Large intestine (tissue), 3 donors: ENCODE results near the gene BPIFB3. TPM values are rescaled to one million over a fixed set of nuclear protein-coding genes. Genes with fewer than 3 reads are reported as not detected.

ENCODE experiments used
- DNase-seq, 2 donors: peaks; one replicate each; pipeline versions ENCODE4 v3.0.0 to v3.0.0-alpha.2; 2013
- H3K27ac ChIP-seq: one replicate; pipeline ENCODE4 v1.5.1; 2013; ENCODE audit warnings: low read length
- H3K27me3 ChIP-seq: 2 replicates; pipeline ENCODE4 v1.6.1; 2013; ENCODE audit warnings: low read length; ENCODE audit not compliant: control insufficient read depth, insufficient read depth
- H3K36me3 ChIP-seq: 2 replicates; pipeline ENCODE4 v1.6.1; 2013; ENCODE audit warnings: low read length; ENCODE audit not compliant: control insufficient read depth, insufficient read depth
- H3K4me1 ChIP-seq: one replicate; pipeline ENCODE4 v1.6.1; 2013; ENCODE audit warnings: low read length; ENCODE audit not compliant: control insufficient read depth, insufficient read depth
- H3K4me3 ChIP-seq: one replicate; pipeline ENCODE4 v1.5.1; 2013; ENCODE audit warnings: low read length
- H3K9me3 ChIP-seq: one replicate; pipeline ENCODE4 v1.6.1; 2013; ENCODE audit warnings: mild to moderate bottlenecking, low read depth, low read length, moderate library complexity; ENCODE audit not compliant: control insufficient read depth
- WGBS: methylation state at CpG from one replicate; pipeline ENCODE4 v1.1.5; 2013; ENCODE audit warnings: low lambda C conversion rate; ENCODE audit not compliant: insufficient coverage; 5-methylcytosine and 5-hydroxymethylcytosine counted together
- polyA plus RNA-seq: library from polyadenylated mRNA; unstranded; fragments of 120-200 nt; gene quantifications from one replicate; pipeline ENCODE4 v1.2.1, GENCODE V29; 2013

The BPIFB3 gene
- polyA plus RNA-seq, 1 donor, result not detected

DNA sequence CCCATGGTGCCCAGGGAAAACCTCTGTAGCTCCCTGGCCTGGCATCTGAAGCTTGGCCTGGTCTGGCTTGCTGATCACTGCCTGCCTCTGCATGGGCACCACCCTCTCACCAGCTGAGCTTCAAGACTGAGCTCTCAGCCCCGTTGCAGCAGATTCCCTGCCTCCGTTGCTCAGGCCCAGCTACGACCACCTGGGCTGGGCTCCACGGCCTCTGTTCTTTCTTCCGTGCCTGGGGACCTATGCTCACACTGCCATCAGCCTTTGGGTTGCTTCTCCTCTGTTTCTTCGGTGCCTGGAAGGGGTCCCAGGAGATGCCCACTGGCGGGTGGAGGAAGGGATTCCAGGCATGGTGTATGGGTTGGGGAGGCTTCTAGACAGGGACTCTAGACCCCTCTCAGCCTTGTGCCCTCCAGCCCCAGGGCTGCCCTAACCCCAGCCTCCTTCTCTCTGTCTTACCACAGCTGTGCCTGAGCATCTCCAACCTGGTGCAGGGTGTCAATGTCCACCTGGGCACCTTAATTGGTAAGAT lies 37.1 kb upstream of the BPIFB3 start:
- Histone ChIP-seq H3K27me3 (peaks cover 6% of the 10 kb centered on the region), H3K4me3 (no peak overlapping the region), H3K4me1 (no peaks in the 10 kb centered on the region), H3K27ac (no peak overlapping the region), H3K9me3 (no peaks in the 10 kb centered on the region), H3K36me3 (no peaks in the 10 kb centered on the region)
- DNase-seq, result no peak
- no CpG with 5 or more reads among the region's 7 CpGs for WGBS

DNA sequence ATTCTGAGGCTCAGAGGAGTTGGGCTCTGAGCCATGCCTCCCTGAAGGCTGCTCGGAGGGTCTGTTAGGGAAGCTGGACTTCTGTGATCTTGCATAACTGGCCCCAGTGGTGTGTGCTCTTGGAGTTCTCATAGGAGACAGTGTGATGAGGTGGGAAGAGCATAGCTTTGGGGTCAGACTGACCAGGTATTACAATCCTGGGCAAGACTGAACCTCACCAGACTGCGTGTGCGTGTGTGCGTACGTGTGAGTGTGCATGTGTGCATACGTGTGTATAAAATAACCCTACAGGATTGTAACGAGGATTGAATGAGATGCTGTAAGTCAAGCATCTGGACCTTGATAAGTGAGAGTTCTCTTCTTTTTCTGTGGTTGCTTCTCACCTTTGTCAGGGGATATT lies 36.2 kb upstream of the BPIFB3 start:
- Histone ChIP-seq H3K27me3 (peaks cover 6% of the 10 kb centered on the region), H3K36me3 (no peaks in the 10 kb centered on the region), H3K9me3 (no peaks in the 10 kb centered on the region), H3K4me3 (no peak overlapping the region), H3K27ac (no peak overlapping the region), H3K4me1 (no peaks in the 10 kb centered on the region)
- WGBS, result no CpG with 5 or more reads among the region's 7 CpGs
- no peak for DNase-seq

DNA sequence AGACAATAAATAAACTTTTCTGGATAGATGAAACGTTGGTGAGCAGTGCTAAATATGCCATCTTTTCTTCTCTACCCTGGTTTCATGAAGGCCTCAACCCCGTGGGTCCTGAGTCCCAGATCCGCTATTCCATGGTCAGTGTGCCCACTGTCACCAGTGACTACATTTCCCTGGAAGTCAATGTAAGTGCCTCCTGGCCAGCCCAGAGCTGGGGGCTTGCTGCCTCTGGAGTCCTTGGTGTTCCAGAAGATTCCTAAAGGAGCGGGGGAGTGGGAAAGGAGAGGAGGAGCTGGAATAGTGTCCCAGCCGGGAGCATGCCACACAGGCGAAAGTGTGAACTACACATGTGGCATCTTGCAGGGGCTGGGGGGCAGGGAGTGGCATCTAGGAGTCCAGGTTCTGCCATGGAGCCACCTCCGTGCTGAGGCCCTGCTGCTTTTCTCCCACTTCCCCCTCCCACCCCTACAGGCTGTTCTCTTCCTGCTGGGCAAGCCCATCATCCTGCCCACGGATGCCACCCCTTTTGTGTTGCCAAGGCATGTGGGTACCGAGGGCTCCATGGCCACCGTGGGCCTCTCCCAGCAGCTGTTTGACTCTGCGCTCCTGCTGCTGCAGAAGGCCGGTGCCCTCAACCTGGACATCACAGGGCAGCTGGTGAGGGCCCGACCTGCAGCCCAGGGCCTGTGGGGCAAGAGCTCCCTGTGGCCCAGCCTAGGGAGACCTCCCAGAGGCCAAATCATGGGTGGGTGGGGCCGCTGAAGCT lies 35.4 kb upstream of the BPIFB3 start:
- H3K36me3 ChIP-seq, result no peaks in the 10 kb centered on the region
- H3K9me3 ChIP-seq, result no peaks in the 10 kb centered on the region
- no peak overlapping the region for H3K4me3 ChIP-seq
- no CpG with 5 or more reads among the region's 14 CpGs for WGBS
- peaks cover 6% of the 10 kb centered on the region for H3K27me3 ChIP-seq
- DNase-seq, result no peak
- no peaks in the 10 kb centered on the region for H3K4me1 ChIP-seq
- no peak overlapping the region for H3K27ac ChIP-seq

DNA sequence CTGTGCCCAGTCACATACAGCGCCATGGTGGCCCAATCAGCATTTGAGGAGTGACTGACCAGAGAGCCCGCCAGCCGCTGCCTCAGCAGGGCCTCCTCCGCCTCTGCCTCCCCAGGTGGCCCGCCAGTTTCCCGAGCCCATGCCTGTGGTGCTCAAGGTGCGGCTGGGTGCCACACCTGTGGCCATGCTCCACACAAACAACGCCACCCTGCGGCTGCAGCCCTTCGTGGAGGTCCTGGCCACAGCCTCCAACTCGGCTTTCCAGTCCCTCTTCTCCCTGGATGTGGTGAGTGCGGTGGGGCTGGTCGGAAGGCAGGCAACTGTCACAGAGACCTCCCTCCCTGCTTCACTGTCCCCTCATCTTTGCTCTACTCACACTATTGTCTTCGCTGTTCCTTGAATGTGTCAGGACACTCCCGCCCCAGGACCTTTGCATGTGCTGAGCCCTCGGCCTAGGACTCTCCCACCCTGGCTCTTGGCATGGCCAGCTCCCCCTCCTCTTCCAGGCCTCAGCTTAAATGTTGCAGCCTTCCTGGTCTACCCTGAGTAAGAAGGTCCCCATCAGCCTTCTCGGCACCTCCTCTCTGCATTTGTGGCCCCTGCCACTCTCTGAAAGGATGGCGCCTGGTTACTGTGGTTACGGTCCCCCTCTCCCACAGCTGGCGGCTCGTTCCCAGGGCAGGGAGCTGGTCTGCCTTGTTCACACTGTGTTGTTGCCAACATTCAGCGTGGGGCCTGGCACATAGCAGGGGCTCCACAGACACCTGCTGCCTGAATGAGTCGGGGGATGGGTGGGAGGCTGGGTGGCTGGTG lies 34.0 kb upstream of the BPIFB3 start:
- WGBS, result no CpG with 5 or more reads among the region's 23 CpGs
- no peak for DNase-seq

GRCh38 chr20:33020278-33021161 lies 33.2 kb upstream of the BPIFB3 start:
- H3K27me3 ChIP-seq, result no peaks in the 10 kb centered on the region
- no peak overlapping the region for H3K27ac ChIP-seq
- H3K4me3 ChIP-seq, result no peak overlapping the region
- WGBS, result no CpG with 5 or more reads among the region's 18 CpGs
- H3K9me3 ChIP-seq, result no peaks in the 10 kb centered on the region
- DNase-seq, result no peak
- peaks cover 3% of the 10 kb centered on the region for H3K4me1 ChIP-seq
- no peaks in the 10 kb centered on the region for H3K36me3 ChIP-seq

More for the DNA sequence above, 34.0 kb upstream of the BPIFB3 start:
- Histone ChIP-seq H3K9me3 (no peaks in the 10 kb centered on the region), H3K4me3 (no peak overlapping the region), H3K27ac (no peak overlapping the region), H3K27me3 (peaks cover 5% of the 10 kb centered on the region), H3K36me3 (no peaks in the 10 kb centered on the region), H3K4me1 (peaks cover 3% of the 10 kb centered on the region)

GRCh38 chr20:33021879-33022278 lies 31.8 kb upstream of the BPIFB3 start:
- H3K27me3 ChIP-seq, result no peaks in the 10 kb centered on the region
- H3K9me3 ChIP-seq, result no peaks in the 10 kb centered on the region
- no peak for DNase-seq
- no peaks in the 10 kb centered on the region for H3K36me3 ChIP-seq
- peaks cover 3% of the 10 kb centered on the region for H3K4me1 ChIP-seq
- no peak overlapping the region for H3K4me3 ChIP-seq
- no CpG with 5 or more reads among the region's 3 CpGs for WGBS
- H3K27ac ChIP-seq, result no peak overlapping the region

- Histone ChIP-seq H3K4me3 (no peak overlapping the region), H3K27ac (no peak overlapping the region), H3K27me3 (no peaks in the 10 kb centered on the region), H3K36me3 (no peaks in the 10 kb centered on the region), H3K9me3 (no peaks in the 10 kb centered on the region), H3K4me1 (peaks cover 3% of the 10 kb centered on the region)
- WGBS, result no CpG with 5 or more reads among the region's 4 CpGs
- DNase-seq, result no peak
Measured at GRCh38 chr20:33022289-33022688, 31.4 kb upstream of the BPIFB3 start.

DNA sequence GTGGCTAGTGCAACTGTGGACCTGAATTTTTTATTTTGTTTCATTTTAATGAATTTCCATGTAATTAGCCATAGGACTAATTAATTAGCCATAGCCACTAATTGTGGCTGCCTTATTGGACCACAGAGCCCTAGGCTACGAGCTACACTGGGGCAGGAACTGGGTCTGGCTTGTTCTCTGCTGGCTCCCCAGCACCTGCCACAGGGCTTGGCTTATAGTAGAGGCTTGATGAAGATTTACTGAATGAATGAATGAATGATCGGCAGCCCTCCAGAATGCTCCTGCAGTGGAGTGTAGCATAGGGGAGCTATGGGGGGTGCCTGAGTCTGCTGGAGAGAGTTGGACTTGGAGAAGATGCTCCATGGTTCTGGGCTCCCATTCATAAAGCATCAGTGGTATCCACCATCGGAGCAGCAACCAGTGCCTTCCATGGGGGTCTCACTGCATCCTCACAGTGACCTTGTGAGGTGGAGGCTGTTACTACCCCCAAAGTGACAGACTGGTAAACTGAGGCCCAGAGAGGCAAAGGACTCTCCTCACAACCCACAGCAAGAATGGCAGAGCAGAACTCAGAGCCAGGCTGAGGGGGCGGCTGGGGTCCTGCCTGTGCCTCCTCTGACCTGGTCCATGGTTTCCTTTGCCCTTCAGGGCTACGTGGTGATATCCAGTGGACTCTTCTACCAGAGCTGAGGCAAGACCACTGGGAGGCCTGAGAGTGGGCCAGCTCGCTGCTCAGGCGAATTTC lies 30.8 kb upstream of the BPIFB3 start:
- Histone ChIP-seq H3K4me3 (no peak overlapping the region), H3K27me3 (no peaks in the 10 kb centered on the region), H3K36me3 (no peaks in the 10 kb centered on the region), H3K27ac (no peak overlapping the region), H3K4me1 (peaks cover 3% of the 10 kb centered on the region), H3K9me3 (no peaks in the 10 kb centered on the region)
- no peak for DNase-seq
- no CpG with 5 or more reads among the region's 7 CpGs for WGBS

- peak overlapping the region; percentile 70 for H3K27ac ChIP-seq
- WGBS, result no CpG with 5 or more reads among the region's 6 CpGs
- DNase-seq, result no peak
Measured at GRCh38 chr20:33023439-33024242, 30.1 kb upstream of the BPIFB3 start.

More at GRCh38 chr20:33023439-33024242, 30.1 kb upstream of the BPIFB3 start:
- H3K9me3 ChIP-seq, result no peaks in the 10 kb centered on the region
- no peaks in the 10 kb centered on the region for H3K36me3 ChIP-seq
- H3K4me1 ChIP-seq, result peaks cover 3% of the 10 kb centered on the region
- no peak overlapping the region for H3K4me3 ChIP-seq
- H3K27me3 ChIP-seq, result no peaks in the 10 kb centered on the region
